B cell (primary cell): ENCODE measurements around the gene SERGEF. TPM values are rescaled to one million over a fixed set of nuclear protein-coding genes. Genes with fewer than 3 reads are reported as not detected.

ENCODE experiments used
- ATAC-seq: fragments of 200-7000 bp; cut with Tn5 transposase; one replicate; pipeline ENCODE4 v1.10.0; 2021; ENCODE audit warnings: low read depth, mild to moderate bottlenecking, moderate number of reproducible peaks, moderate library complexity
- CTCF ChIA-PET: fragments of 350-600 bp; sonication (Branson Sonifier 250); formaldehyde crosslinking; loops from one replicate; lab custom pipeline; 2021; ENCODE audit warnings: antibody characterized with exemption, inconsistent platforms; lab: Charles Lee
- POLR2A ChIA-PET: fragments of 350-600 bp; sonication (Branson Sonifier 250); formaldehyde crosslinking; loops from one replicate; lab custom pipeline; 2021; ENCODE audit warnings: antibody characterized with exemption; lab: Charles Lee
- DNase-seq: peaks from one replicate; pipeline ENCODE4 v3.0.0; 2013
- H2AFZ ChIP-seq: 2 replicates; pipeline ENCODE4 v1.6.1; 2012; ENCODE audit warnings: mild to moderate bottlenecking, low read depth, low read length; ENCODE audit not compliant: insufficient read depth, poor library complexity, severe bottlenecking
- H3K27ac ChIP-seq, 2 donors: 1 replicate in 1 of 2; 2 replicates in 1 of 2; pipeline ENCODE4 v1.5.1; 2012 to 2013; ENCODE audit warnings: low read length in 2 of 2, mild to moderate bottlenecking in 2 of 2, moderate library complexity in 1 of 2
- H3K27me3 ChIP-seq, 4 experiments: fragments of 200-600 bp in 1 of 4; sonication (generic) in 1 of 4; replicated peaks in 1 of 4; 1 replicate in 2 of 4; 2 replicates in 2 of 4; pipeline versions ENCODE4 v1.6.1 to v1.7.0; 2013 to 2016; ENCODE audit warnings: low read length in 3 of 4, mild to moderate bottlenecking in 2 of 4, mixed read lengths in 1 of 4, moderate library complexity in 1 of 4; ENCODE audit not compliant: insufficient read depth in 4 of 4, control insufficient read depth in 3 of 4; ENCODE audit errors: control extremely low read depth in 1 of 4
- H3K36me3 ChIP-seq, 2 experiments: replicated peaks in 1 of 2; 1 replicate in 1 of 2; 2 replicates in 1 of 2; pipeline versions ENCODE4 v1.6.1 to v1.7.1; 2013; ENCODE audit warnings: low read length in 1 of 2; ENCODE audit not compliant: insufficient read depth in 2 of 2, control insufficient read depth in 1 of 2; ENCODE audit errors: control extremely low read depth in 1 of 2, extremely low read depth in 1 of 2
- H3K4me1 ChIP-seq, 2 donors: fragments of 200-600 bp in 1 of 2; sonication (generic) in 1 of 2; 1 replicate in 1 of 2; 2 replicates in 1 of 2; pipeline versions ENCODE4 v1.5.1 to v1.6.1; 2013 to 2017; ENCODE audit warnings: low read length in 2 of 2; ENCODE audit not compliant: control insufficient read depth in 2 of 2, insufficient read depth in 2 of 2
- H3K4me2 ChIP-seq: replicated peaks from 2 replicates; pipeline ENCODE3; 2012; ENCODE audit warnings: mild to moderate bottlenecking, low read depth, low read length; ENCODE audit not compliant: poor library complexity, severe bottlenecking
- H3K4me3 ChIP-seq, 5 experiments: fragments of 200-600 bp in 1 of 5; sonication (generic) in 1 of 5; 1 replicate in 3 of 5; 2 replicates in 2 of 5; pipeline versions ENCODE4 v1.5.1 to v1.7.0; 2011 to 2016; ENCODE audit warnings: low read length in 4 of 5, mild to moderate bottlenecking in 4 of 5, low read depth in 2 of 5, control low read depth in 1 of 5, moderate library complexity in 1 of 5; ENCODE audit not compliant: insufficient read depth in 1 of 5; ENCODE audit errors: control extremely low read depth in 1 of 5, extremely low read depth in 1 of 5
- H3K79me2 ChIP-seq: fragments of 200-600 bp; sonication (generic); one replicate; pipeline ENCODE4 v1.6.0; 2016; ENCODE audit warnings: low read length; ENCODE audit not compliant: control insufficient read depth, insufficient read depth
- H3K9ac ChIP-seq: fragments of 200-600 bp; sonication (generic); 2 replicates; pipeline ENCODE4 v1.6.1; 2017; ENCODE audit warnings: mild to moderate bottlenecking, low read length, moderate library complexity
- H3K9me3 ChIP-seq, 3 donors: one replicate each; pipeline versions ENCODE4 v1.6.1 to v1.7.1; 2013; ENCODE audit warnings: low read length in 2 of 3; ENCODE audit not compliant: control insufficient read depth in 2 of 3, insufficient read depth in 1 of 3; ENCODE audit errors: control extremely low read depth in 1 of 3
- H4K20me1 ChIP-seq: 2 replicates; pipeline ENCODE4 v1.6.0; 2012; ENCODE audit warnings: mild to moderate bottlenecking, low read length; ENCODE audit not compliant: insufficient read depth, control insufficient read depth, poor library complexity, severe bottlenecking
- H3K27ac Mint-ChIP-seq: one replicate; pipeline ENCODE4 v1.8.0; 2021; ENCODE audit warnings: mixed read lengths
- H3K27me3 Mint-ChIP-seq: one replicate; pipeline ENCODE4 v1.8.0; 2021; ENCODE audit warnings: mixed read lengths
- H3K4me1 Mint-ChIP-seq: one replicate; pipeline ENCODE4 v1.8.0; 2021; ENCODE audit warnings: mixed read lengths
- H3K4me3 Mint-ChIP-seq: one replicate; pipeline ENCODE4 v1.8.0; 2021; ENCODE audit warnings: mixed read lengths
- H3K9me3 Mint-ChIP-seq: one replicate; pipeline ENCODE4 v1.8.0; 2022; ENCODE audit warnings: mixed read lengths; ENCODE audit not compliant: insufficient read depth
- CTCF ChIP-seq: fragments of 200-600 bp; IDR thresholded peaks from one replicate; pipeline ENCODE4 v1.8.0; 2022; ENCODE audit warnings: antibody characterized with exemption, mild to moderate bottlenecking
- EZH2 ChIP-seq: IDR thresholded peaks from 2 replicates; pipeline ENCODE4 v1.6.1; 2012; ENCODE audit warnings: borderline replicate concordance, low read depth, mild to moderate bottlenecking, moderate library complexity, low read length; ENCODE audit not compliant: insufficient read depth, poor library complexity, severe bottlenecking
- WGBS: methylation state at CpG from one replicate; pipeline ENCODE4 v1.1.5; 2013; ENCODE audit warnings: missing lambda C conversion rate; ENCODE audit not compliant: insufficient coverage; 5-methylcytosine and 5-hydroxymethylcytosine counted together
- intact Hi-C: fragments of 100-400 bp; cut with micrococcal nuclease; formaldehyde crosslinking; loops from one replicate; pipeline ENCODE4 v1.10.0; 2022
- polyA plus RNA-seq: library from polyadenylated mRNA; depleted of rRNA; stranded (reverse); fragments of >200 nt; gene quantifications from 2 replicates; pipeline ENCODE4 v1.2.3, GENCODE V29; 2012
- total RNA-seq, 2 donors: library from RNA; stranded (reverse); fragments of 120-200 nt in 1 of 2; gene quantifications; 1 replicate in 1 of 2; 2 replicates in 1 of 2; pipeline versions ENCODE4 v1.2.3 to v1.2.4, GENCODE V29; 2013 to 2022

Gene SERGEF
- total and polyA plus RNA-seq, 2 donors (not counting 1 experiment from before 2014, with no cell fraction given), result 24.2 to 54.3 TPM

DNA sequence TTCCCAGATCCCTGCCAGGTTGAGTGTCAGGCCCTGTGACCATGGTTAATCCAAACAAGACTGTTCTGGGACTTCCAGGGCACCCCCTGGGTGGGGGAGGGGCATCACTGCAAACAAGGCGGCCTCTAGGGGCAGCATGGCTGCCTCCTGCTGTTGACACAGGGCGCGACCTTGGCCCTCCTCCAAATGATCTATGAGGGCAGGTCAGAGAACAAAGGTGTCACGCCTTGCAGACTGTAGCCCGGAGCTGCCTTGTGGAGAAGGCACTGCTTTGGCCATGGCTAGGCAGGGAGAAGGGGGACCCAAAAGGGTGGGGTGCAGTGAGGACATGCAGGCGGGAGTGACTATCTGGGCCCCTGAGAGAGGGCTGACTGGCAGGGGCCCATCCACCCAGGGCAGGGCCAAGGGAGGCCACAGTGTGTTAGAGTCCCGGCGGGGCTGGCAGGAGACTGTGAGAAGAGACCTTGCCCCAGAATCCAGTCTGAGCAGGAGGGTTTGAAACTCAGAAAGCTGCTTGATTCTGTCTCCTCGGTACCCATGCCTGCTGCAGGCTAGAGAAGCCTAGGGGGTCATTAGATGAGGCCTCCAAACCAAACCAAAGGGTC is 242.7 kb downstream of the SERGEF start:
- Histone ChIP-seq H4K20me1 (no peaks in the 10 kb centered on the region), H3K36me3 (no peaks in the 10 kb centered on the region), H3K9ac (no peak overlapping the region), H3K9me3 (peaks cover 0 to 4% (median 0%) of the 10 kb centered on the region in 3 donors), H3K4me3 (no peak overlapping the region), H3K4me2 (no peak overlapping the region), H3K27ac (no peak overlapping the region), H2AFZ (no peak overlapping the region), H3K79me2 (no peaks in the 10 kb centered on the region), H3K4me1 (no peaks in the 10 kb centered on the region), H3K27me3 (no peaks in the 10 kb centered on the region)
- POLR2A ChIA-PET, result no interaction called here
- DNase-seq (no peak), ATAC-seq (no peak)
- Mint-ChIP-seq H3K4me1 (no peaks in the 10 kb centered on the region), H3K4me3 (no peak overlapping the region), H3K27ac (no peak overlapping the region), H3K27me3 (peaks cover 7% of the 10 kb centered on the region), H3K9me3 (no peaks in the 10 kb centered on the region)
- CTCF ChIA-PET, result no interaction called here
- TF ChIP-seq EZH2, result no peak
- TF ChIP-seq CTCF, result no peak
- intact Hi-C loops, result no loop called here
- WGBS, result 94% methylated on average over 9 of the region's 9 CpGs

DNA sequence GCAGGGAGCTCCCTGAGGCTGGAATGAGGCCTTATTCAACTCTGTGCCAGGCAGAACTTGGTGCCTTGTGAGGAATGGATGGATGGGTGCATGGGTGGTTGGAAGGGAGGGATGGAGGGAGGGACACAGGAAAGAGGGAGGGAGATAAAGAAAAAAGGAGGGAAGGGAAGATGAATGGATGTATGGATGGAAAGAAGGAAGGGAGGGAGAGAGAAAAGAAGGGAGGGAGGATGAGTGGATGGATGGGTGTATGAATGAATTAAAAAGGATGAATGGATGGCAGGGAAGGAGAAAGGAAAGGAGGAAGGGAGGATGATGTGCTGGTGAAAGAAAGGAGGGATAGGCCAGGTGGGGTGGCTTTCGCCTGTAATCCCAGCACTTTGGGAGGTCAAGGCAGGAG is 243.6 kb downstream of the SERGEF start:
- no peak overlapping the region for H3K4me3 Mint-ChIP-seq
- Histone ChIP-seq H3K36me3 (no peaks in the 10 kb centered on the region), H3K4me2 (no peak overlapping the region), H3K4me1 (no peaks in the 10 kb centered on the region), H3K4me3 (no peak overlapping the region), H3K27me3 (no peaks in the 10 kb centered on the region), H3K27ac (no peak overlapping the region), H3K79me2 (no peaks in the 10 kb centered on the region), H3K9ac (no peak overlapping the region), H3K9me3 (peaks cover 0 to 4% (median 0%) of the 10 kb centered on the region in 3 donors), H2AFZ (no peak overlapping the region), H4K20me1 (no peaks in the 10 kb centered on the region)
- no peaks in the 10 kb centered on the region for H3K4me1 Mint-ChIP-seq
- ChIA-PET CTCF (no interaction called here), POLR2A (no interaction called here)
- ATAC-seq (no peak), DNase-seq (no peak)
- intact Hi-C loops, result no loop called here
- no peak overlapping the region for H3K27ac Mint-ChIP-seq
- no peak for TF ChIP-seq CTCF
- TF ChIP-seq EZH2, result no peak
- no CpG with 5 or more reads among the region's 1 CpG for WGBS
- H3K9me3 Mint-ChIP-seq, result no peaks in the 10 kb centered on the region
- peaks cover 8% of the 10 kb centered on the region for H3K27me3 Mint-ChIP-seq
